Naive thymus-derived CD4-positive, alpha-beta T cell (primary cell): ENCODE results near the gene TMEM132C. TPM values are rescaled to one million over a fixed set of nuclear protein-coding genes. Genes with fewer than 3 reads are reported as not detected.

Experiments
- ATAC-seq: fragments of 150-1000 bp; cut with Tn5 transposase; 2 replicates; pipeline ENCODE4 v1.10.0; 2021; ENCODE audit warnings: mild to moderate bottlenecking, moderate library complexity
- CTCF ChIA-PET: fragments of 350-600 bp; sonication (Branson Sonifier 250); formaldehyde crosslinking; loops from one replicate; lab custom pipeline; 2021; ENCODE audit warnings: antibody characterized with exemption; lab: Charles Lee
- POLR2A ChIA-PET: fragments of 350-600 bp; sonication (Branson Sonifier 250); formaldehyde crosslinking; loops from one replicate; lab custom pipeline; 2021; ENCODE audit warnings: antibody characterized with exemption, inconsistent platforms; lab: Charles Lee
- DNase-seq, 9 donors: peaks; one replicate each; pipeline versions ENCODE4 v3.0.0 to v3.0.0-alpha.2; 2020 to 2022; ENCODE audit warnings: mixed read lengths in 1 of 9
- H3K27ac ChIP-seq: one replicate; pipeline ENCODE4 v1.7.0; 2013; ENCODE audit warnings: mild to moderate bottlenecking, low read depth, low read length, moderate library complexity
- H3K27me3 ChIP-seq, 2 donors: one replicate each; pipeline ENCODE4 v1.7.0; 2013; ENCODE audit warnings: low read length in 2 of 2, mild to moderate bottlenecking in 2 of 2, moderate library complexity in 2 of 2; ENCODE audit not compliant: control insufficient read depth in 2 of 2, insufficient read depth in 2 of 2
- H3K36me3 ChIP-seq, 3 experiments: 1 replicate in 2 of 3; 2 replicates in 1 of 3; pipeline ENCODE4 v1.7.0; 2013; ENCODE audit warnings: low read length in 3 of 3, mild to moderate bottlenecking in 3 of 3, moderate library complexity in 1 of 3; ENCODE audit not compliant: insufficient read depth in 3 of 3, control insufficient read depth in 2 of 3
- H3K4me1 ChIP-seq, 2 donors: one replicate each; pipeline ENCODE4 v1.7.0; 2013; ENCODE audit warnings: low read length in 2 of 2, mild to moderate bottlenecking in 2 of 2, moderate library complexity in 1 of 2; ENCODE audit not compliant: control insufficient read depth in 2 of 2, insufficient read depth in 2 of 2
- H3K4me3 ChIP-seq: 2 replicates; pipeline ENCODE4 v1.7.0; 2013; ENCODE audit warnings: mild to moderate bottlenecking, low read length
- H3K9me3 ChIP-seq, 3 experiments: 1 replicate in 2 of 3; 2 replicates in 1 of 3; pipeline ENCODE4 v1.7.0; 2013; ENCODE audit warnings: low read length in 3 of 3; ENCODE audit not compliant: control insufficient read depth in 2 of 3
- H3K27ac Mint-ChIP-seq, 9 donors: one replicate each; pipeline ENCODE4 v1.8.0; 2020 to 2022; ENCODE audit warnings: mixed read lengths in 9 of 9, mild to moderate bottlenecking in 8 of 9, moderate library complexity in 5 of 9, inconsistent platforms in 2 of 9
- H3K27me3 Mint-ChIP-seq, 5 donors: one replicate each; pipeline ENCODE4 v1.8.0; 2021 to 2022; ENCODE audit warnings: mixed read lengths in 5 of 5, mild to moderate bottlenecking in 1 of 5
- H3K36me3 Mint-ChIP-seq, 5 donors: one replicate each; pipeline ENCODE4 v1.8.0; 2020 to 2022; ENCODE audit warnings: mixed read lengths in 5 of 5, mild to moderate bottlenecking in 3 of 5, inconsistent platforms in 1 of 5
- H3K4me1 Mint-ChIP-seq, 7 donors: one replicate each; pipeline ENCODE4 v1.8.0; 2020 to 2022; ENCODE audit warnings: mixed read lengths in 7 of 7, mild to moderate bottlenecking in 3 of 7, inconsistent platforms in 1 of 7
- H3K4me3 Mint-ChIP-seq, 10 donors: one replicate each; pipeline ENCODE4 v1.8.0; 2020 to 2022; ENCODE audit warnings: mild to moderate bottlenecking in 10 of 10, mixed read lengths in 10 of 10, moderate library complexity in 6 of 10, inconsistent platforms in 2 of 10
- H3K9me3 Mint-ChIP-seq, 11 donors: one replicate each; pipeline ENCODE4 v1.8.0; 2020 to 2022; ENCODE audit warnings: mixed read lengths in 11 of 11, mild to moderate bottlenecking in 4 of 11, inconsistent platforms in 1 of 11, moderate library complexity in 1 of 11
- intact Hi-C, 2 donors: fragments of 100-400 bp; cut with micrococcal nuclease; formaldehyde crosslinking; loops; one replicate each; pipeline ENCODE4 v1.15.1; 2023
- polyA plus RNA-seq, 2 donors: library from polyadenylated mRNA; unstranded; fragments of 300-500 nt; fragmentation: Illumina TruSeq; gene quantifications; one replicate each; pipeline ENCODE4 v1.2.3, GENCODE V29; 2021
- total RNA-seq, 6 experiments: library from RNA in 5 of 6; stranded (reverse) in 5 of 6; gene quantifications; 1 replicate in 5 of 6; 2 replicates in 1 of 6; pipeline ENCODE4 v1.2.3 and lab custom pipeline; 2021 to 2026

The TMEM132C gene
- total and polyA plus RNA-seq, 7 experiments from 2014 or later = not detected

- ChIA-PET POLR2A (no interaction called here), CTCF (no interaction called here)
- no peak for DNase-seq
Observed at GRCh38 chr12:128531170-128531569, 264.2 kb downstream of the TMEM132C start.

GRCh38 chr12:128534906-128535305 lies 267.9 kb downstream of the TMEM132C start:
- no peaks in the 10 kb centered on the region for H3K27me3 ChIP-seq
- peaks cover 0 to 5% (median 0%) of the 10 kb centered on the region in 5 donors for H3K36me3 Mint-ChIP-seq
- ATAC-seq (no peak), DNase-seq (no peak)
- no peak overlapping the region for H3K4me3 ChIP-seq
- POLR2A ChIA-PET = no interaction called here
- H3K4me3 Mint-ChIP-seq = no peak overlapping the region
- H3K9me3 Mint-ChIP-seq = peaks cover 0 to 34% (median 5%) of the 10 kb centered on the region in 11 donors
- H3K27me3 Mint-ChIP-seq = peaks cover 0 to 11% (median 5%) of the 10 kb centered on the region in 5 donors
- H3K4me1 Mint-ChIP-seq = peaks cover 0 to 3% (median 0%) of the 10 kb centered on the region in 7 donors
- H3K27ac Mint-ChIP-seq = no peak overlapping the region
- no peaks in the 10 kb centered on the region for H3K9me3 ChIP-seq
- no peaks in the 10 kb centered on the region for H3K36me3 ChIP-seq
- CTCF ChIA-PET = no interaction called here
- H3K4me1 ChIP-seq = no peaks in the 10 kb centered on the region
- intact Hi-C loops = no loop called here
- no peak overlapping the region for H3K27ac ChIP-seq

More at GRCh38 chr12:128531170-128531569, 264.2 kb downstream of the TMEM132C start:
- no peaks in the 10 kb centered on the region for H3K4me1 ChIP-seq
- H3K4me3 ChIP-seq = no peak overlapping the region
- no peaks in the 10 kb centered on the region for H3K27me3 ChIP-seq
- Mint-ChIP-seq H3K27me3 (peaks cover 0 to 11% (median 5%) of the 10 kb centered on the region in 5 donors), H3K27ac (no peak overlapping the region), H3K4me3 (no peak overlapping the region), H3K9me3 (peaks cover 0 to 17% (median 2%) of the 10 kb centered on the region in 11 donors), H3K4me1 (peaks cover 0 to 3% (median 0%) of the 10 kb centered on the region in 7 donors), H3K36me3 (peaks cover 0 to 5% (median 0%) of the 10 kb centered on the region in 5 donors)
- ATAC-seq = no peak
- H3K36me3 ChIP-seq = no peaks in the 10 kb centered on the region
- H3K9me3 ChIP-seq = no peaks in the 10 kb centered on the region
- intact Hi-C loops = no loop called here
- H3K27ac ChIP-seq = no peak overlapping the region

- Histone ChIP-seq H3K27me3 (no peaks in the 10 kb centered on the region), H3K4me1 (no peaks in the 10 kb centered on the region), H3K36me3 (no peaks in the 10 kb centered on the region), H3K9me3 (no peaks in the 10 kb centered on the region), H3K4me3 (no peak overlapping the region), H3K27ac (no peak overlapping the region)
- intact Hi-C loops = no loop called here
- Mint-ChIP-seq H3K27me3 (peaks cover 0 to 5% (median 0%) of the 10 kb centered on the region in 5 donors), H3K4me1 (peaks cover 0 to 3% (median 0%) of the 10 kb centered on the region in 7 donors), H3K4me3 (no peak overlapping the region), H3K27ac (no peak overlapping the region), H3K36me3 (no peaks in the 10 kb centered on the region), H3K9me3 (peaks cover 0 to 34% (median 4%) of the 10 kb centered on the region in 11 donors)
- ATAC-seq (no peak), DNase-seq (no peak)
- POLR2A ChIA-PET = no interaction called here
- CTCF ChIA-PET = no interaction called here
Observed at GRCh38 chr12:128536810-128537209, 269.8 kb downstream of the TMEM132C start.

DNA sequence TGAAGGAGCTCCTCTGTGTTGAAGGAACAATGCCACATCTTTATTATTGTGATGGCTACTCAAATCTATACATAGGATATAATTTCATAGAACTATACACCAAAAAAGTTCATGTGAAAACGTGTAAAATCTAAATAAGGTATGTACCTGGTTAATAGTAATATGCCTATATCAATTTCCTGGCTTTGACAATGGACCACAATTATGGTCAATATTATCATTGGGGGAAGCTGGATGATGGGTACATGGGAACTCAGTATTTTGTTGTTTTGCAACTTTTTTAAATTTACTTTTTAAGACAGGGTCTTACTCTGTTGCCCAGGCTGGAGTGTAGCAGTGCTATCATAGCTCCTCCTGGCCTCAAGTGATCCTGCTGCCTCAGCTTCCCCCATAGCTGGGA lies 270.7 kb downstream of the TMEM132C start:
- Mint-ChIP-seq H3K4me1 (peaks cover 0 to 3% (median 0%) of the 10 kb centered on the region in 7 donors), H3K9me3 (peaks cover 0 to 34% (median 4%) of the 10 kb centered on the region in 11 donors), H3K27me3 (peaks cover 0 to 5% (median 0%) of the 10 kb centered on the region in 5 donors), H3K4me3 (no peak overlapping the region), H3K36me3 (no peaks in the 10 kb centered on the region), H3K27ac (no peak overlapping the region)
- ATAC-seq (no peak), DNase-seq (no peak)
- intact Hi-C loops = no loop called here
- no peaks in the 10 kb centered on the region for H3K4me1 ChIP-seq
- H3K4me3 ChIP-seq = no peak overlapping the region
- POLR2A ChIA-PET = no interaction called here
- no peaks in the 10 kb centered on the region for H3K9me3 ChIP-seq
- CTCF ChIA-PET = no interaction called here
- H3K36me3 ChIP-seq = no peaks in the 10 kb centered on the region
- no peak overlapping the region for H3K27ac ChIP-seq
- no peaks in the 10 kb centered on the region for H3K27me3 ChIP-seq

DNA sequence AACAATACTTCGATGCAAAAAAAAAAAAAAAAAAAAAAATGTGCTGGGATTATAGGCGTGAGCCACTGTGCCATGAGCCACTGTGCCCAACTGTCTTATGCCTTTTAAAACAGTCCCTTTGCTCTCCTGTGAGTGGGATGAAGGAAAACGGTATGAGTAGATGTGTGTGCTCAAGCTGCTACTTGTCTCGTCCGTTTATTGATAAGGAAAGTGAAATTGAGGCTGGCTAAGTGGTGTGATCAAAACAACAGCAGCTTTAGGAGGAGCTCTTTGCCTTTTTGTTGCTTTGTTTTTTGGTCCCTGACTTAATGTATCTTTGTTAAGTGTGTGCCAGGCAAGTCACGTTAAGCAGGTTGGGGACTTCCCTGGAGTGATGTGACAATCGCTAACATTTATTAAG lies 275.9 kb downstream of the TMEM132C start:
- no peaks in the 10 kb centered on the region for H3K4me1 ChIP-seq
- Mint-ChIP-seq H3K4me3 (no peak overlapping the region), H3K27me3 (peaks cover 0 to 3% (median 0%) of the 10 kb centered on the region in 5 donors), H3K9me3 (peaks cover 0 to 19% (median 0%) of the 10 kb centered on the region in 11 donors), H3K27ac (no peak overlapping the region), H3K36me3 (no peaks in the 10 kb centered on the region), H3K4me1 (no peaks in the 10 kb centered on the region)
- DNase-seq (no peak), ATAC-seq (no peak)
- intact Hi-C loops = no loop called here
- POLR2A ChIA-PET = no interaction called here
- H3K27me3 ChIP-seq = peaks cover 0 to 4% of the 10 kb centered on the region in 2 donors
- H3K36me3 ChIP-seq = no peaks in the 10 kb centered on the region
- H3K27ac ChIP-seq = no peak overlapping the region
- CTCF ChIA-PET = no interaction called here
- H3K4me3 ChIP-seq = no peak overlapping the region
- no peaks in the 10 kb centered on the region for H3K9me3 ChIP-seq

- Mint-ChIP-seq H3K9me3 (peaks cover 0 to 18% (median 0%) of the 10 kb centered on the region in 11 donors), H3K36me3 (no peaks in the 10 kb centered on the region), H3K4me1 (no peaks in the 10 kb centered on the region), H3K27ac (no peak overlapping the region), H3K4me3 (no peak overlapping the region), H3K27me3 (peaks cover 0 to 7% (median 0%) of the 10 kb centered on the region in 5 donors)
- ChIA-PET POLR2A (no interaction called here), CTCF (no interaction called here)
- intact Hi-C loops = no loop called here
- Histone ChIP-seq H3K27me3 (peaks cover 0 to 4% of the 10 kb centered on the region in 2 donors), H3K9me3 (no peaks in the 10 kb centered on the region), H3K36me3 (no peaks in the 10 kb centered on the region), H3K4me1 (no peaks in the 10 kb centered on the region), H3K4me3 (no peak overlapping the region), H3K27ac (no peak overlapping the region)
- no peak for ATAC-seq
- DNase-seq = no peak
Observed at GRCh38 chr12:128543460-128543859, 276.5 kb downstream of the TMEM132C start.

- H3K36me3 Mint-ChIP-seq = no peaks in the 10 kb centered on the region
- H3K27me3 Mint-ChIP-seq = peaks cover 0 to 8% (median 0%) of the 10 kb centered on the region in 5 donors
- no peak for DNase-seq
- H3K4me1 Mint-ChIP-seq = no peaks in the 10 kb centered on the region
- CTCF ChIA-PET = no interaction called here
- no peak for ATAC-seq
- no peaks in the 10 kb centered on the region for H3K36me3 ChIP-seq
- peaks cover 0 to 4% of the 10 kb centered on the region in 2 donors for H3K27me3 ChIP-seq
- peaks cover 0 to 13% (median 0%) of the 10 kb centered on the region in 11 donors for H3K9me3 Mint-ChIP-seq
- no peak overlapping the region for H3K4me3 Mint-ChIP-seq
- H3K27ac ChIP-seq = no peak overlapping the region
- intact Hi-C loops = no loop called here
- H3K9me3 ChIP-seq = no peaks in the 10 kb centered on the region
- H3K27ac Mint-ChIP-seq = no peak overlapping the region
- POLR2A ChIA-PET = no interaction called here
- no peaks in the 10 kb centered on the region for H3K4me1 ChIP-seq
- no peak overlapping the region for H3K4me3 ChIP-seq
Observed at GRCh38 chr12:128543971-128544370, 277.0 kb downstream of the TMEM132C start.
